Loucy (cell line): Measurements from ENCODE around the gene LHFPL3.

Experiments used
- H2AFZ ChIP-seq: fragments of 200-600 bp; sonication (generic); 2 replicates; pipeline ENCODE4 v1.6.0; 2016; ENCODE audit warnings: antibody characterized with exemption, mild to moderate bottlenecking, low read length, moderate library complexity
- H3F3A ChIP-seq: fragments of 200-600 bp; 2 replicates; pipeline ENCODE4 v1.6.0; 2016; ENCODE audit warnings: antibody characterized with exemption, low read depth, mild to moderate bottlenecking
- H3K27me3 ChIP-seq: fragments of 200-600 bp; sonication (generic); 2 replicates; pipeline ENCODE4 v1.6.1; 2014; ENCODE audit warnings: low read length, mild to moderate bottlenecking; ENCODE audit not compliant: insufficient read depth, poor library complexity, severe bottlenecking
- H3K36me3 ChIP-seq: fragments of 200-600 bp; sonication (generic); 2 replicates; pipeline ENCODE4 v1.6.1; 2016; ENCODE audit warnings: low read length; ENCODE audit not compliant: insufficient read depth
- H3K4me1 ChIP-seq: fragments of 200-600 bp; sonication (generic); 2 replicates; pipeline ENCODE4 v1.5.1; 2014; ENCODE audit warnings: low read length, mild to moderate bottlenecking; ENCODE audit not compliant: insufficient read depth, poor library complexity, severe bottlenecking
- H3K4me2 ChIP-seq: fragments of 200-600 bp; sonication (generic); 2 replicates; pipeline ENCODE4 v1.6.0; 2014; ENCODE audit warnings: antibody characterized with exemption, low read length, low read depth, mild to moderate bottlenecking; ENCODE audit not compliant: poor library complexity, severe bottlenecking
- H3K4me3 ChIP-seq: fragments of 200-600 bp; sonication (generic); 2 replicates; pipeline ENCODE4 v1.5.1; 2014; ENCODE audit warnings: low read length, mild to moderate bottlenecking, mixed read lengths; ENCODE audit not compliant: poor library complexity, severe bottlenecking
- H3K79me2 ChIP-seq: fragments of 200-600 bp; sonication (generic); 2 replicates; pipeline ENCODE4 v1.6.1; 2014; ENCODE audit warnings: low read length; ENCODE audit not compliant: insufficient read depth
- H3K9ac ChIP-seq: fragments of 200-600 bp; sonication (generic); 2 replicates; pipeline ENCODE4 v1.6.0; 2014; ENCODE audit warnings: mild to moderate bottlenecking, low read depth, low read length, moderate library complexity; ENCODE audit not compliant: poor library complexity, severe bottlenecking
- H3K9me2 ChIP-seq: fragments of 200-600 bp; sonication (generic); replicated peaks from 2 replicates; pipeline ENCODE4 v1.6.1; 2016; ENCODE audit warnings: low read depth, low read length, mixed read lengths
- H3K9me3 ChIP-seq: fragments of 200-600 bp; sonication (generic); 2 replicates; pipeline ENCODE4 v1.6.1; 2014; ENCODE audit warnings: mild to moderate bottlenecking, antibody characterized with exemption, low read length, low read depth; ENCODE audit not compliant: insufficient read depth
- H4K20me1 ChIP-seq: fragments of 200-600 bp; sonication (generic); 2 replicates; pipeline ENCODE4 v1.6.0; 2014; ENCODE audit warnings: antibody characterized with exemption, low read length, mild to moderate bottlenecking; ENCODE audit not compliant: insufficient read depth, poor library complexity, severe bottlenecking
- CTCF ChIP-seq: fragments of 200-600 bp; sonication (generic); conservative IDR thresholded peaks from 2 replicates; pipeline ENCODE4 v1.5.1; 2014; ENCODE audit warnings: mild to moderate bottlenecking, antibody characterized with exemption, low read length
- EZH2phosphoT487 ChIP-seq: fragments of 200-600 bp; IDR thresholded peaks from 2 replicates; pipeline ENCODE4 v1.6.1; 2018; ENCODE audit warnings: antibody characterized with exemption, mild to moderate bottlenecking, moderate library complexity, borderline replicate concordance

LHFPL3 gene

GRCh38 chr7:104408371-104408770 lies 80.0 kb downstream of the LHFPL3 start:
- Histone ChIP-seq H3K9me3 (no peaks in the 10 kb centered on the region), H3K36me3 (no peaks in the 10 kb centered on the region), H3K79me2 (no peaks in the 10 kb centered on the region), H2AFZ (no peak overlapping the region), H3K27me3 (no peaks in the 10 kb centered on the region), H3K4me2 (no peak overlapping the region), H3F3A (no peaks in the 10 kb centered on the region), H3K4me1 (no peaks in the 10 kb centered on the region), H3K4me3 (no peak overlapping the region), H3K9ac (no peak overlapping the region), H4K20me1 (no peaks in the 10 kb centered on the region), H3K9me2 (no peaks in the 10 kb centered on the region)
- no peak for TF ChIP-seq CTCF

- no peaks in the 10 kb centered on the region for H4K20me1 ChIP-seq
- no peaks in the 10 kb centered on the region for H3K36me3 ChIP-seq
- no peaks in the 10 kb centered on the region for H3F3A ChIP-seq
- H3K4me3 ChIP-seq, result no peak overlapping the region
- H3K79me2 ChIP-seq, result no peaks in the 10 kb centered on the region
- H3K9me3 ChIP-seq, result no peaks in the 10 kb centered on the region
- no peaks in the 10 kb centered on the region for H3K9me2 ChIP-seq
- H2AFZ ChIP-seq, result no peak overlapping the region
- no peak overlapping the region for H3K4me2 ChIP-seq
- no peak overlapping the region for H3K9ac ChIP-seq
- TF ChIP-seq CTCF, result no peak
- TF ChIP-seq EZH2phosphoT487, result no peak
- no peaks in the 10 kb centered on the region for H3K27me3 ChIP-seq
- no peaks in the 10 kb centered on the region for H3K4me1 ChIP-seq
Observed at GRCh38 chr7:104410742-104411141, 82.3 kb downstream of the LHFPL3 start.

GRCh38 chr7:104412911-104413310 lies 84.5 kb downstream of the LHFPL3 start:
- Histone ChIP-seq H3K9me3 (no peaks in the 10 kb centered on the region), H4K20me1 (no peaks in the 10 kb centered on the region), H3K4me1 (no peaks in the 10 kb centered on the region), H3K36me3 (no peaks in the 10 kb centered on the region), H3K79me2 (no peaks in the 10 kb centered on the region), H3K4me2 (no peak overlapping the region), H3K9ac (no peak overlapping the region), H3K27me3 (no peaks in the 10 kb centered on the region), H3K9me2 (no peaks in the 10 kb centered on the region), H3F3A (no peaks in the 10 kb centered on the region), H2AFZ (no peak overlapping the region), H3K4me3 (no peak overlapping the region)
- TF ChIP-seq CTCF (no peak), EZH2phosphoT487 (no peak)
